Measurements from ENCODE around the gene GALR3.

Gene GALR3

GRCh38 chr22:37803639-37804351 is 19.4 kb upstream of the GALR3 start:
- no peak for DNase-seq

GRCh38 chr22:37804352-37804880 is 18.8 kb upstream of the GALR3 start:
- no peak for DNase-seq

GRCh38 chr22:37804881-37805809 is 18.0 kb upstream of the GALR3 start:
- no peak for DNase-seq

GRCh38 chr22:37805810-37806277 is 17.3 kb upstream of the GALR3 start:
- DNase-seq: no peak

GRCh38 chr22:37806409-37807333 is 16.5 kb upstream of the GALR3 start:
- no peak for DNase-seq

GRCh38 chr22:37807410-37808293 is 15.5 kb upstream of the GALR3 start, which contains the start of gene GCAT:
TSS of gene GCAT (plus strand) at chr22:37807934. CDS start at chr22:37807968, 34 bp downstream.
- DNase-seq: peak; percentile 72

- DNase-seq: no peak
Observed at GRCh38 chr22:37808294-37808657, 14.9 kb upstream of the GALR3 start.

- no peak for DNase-seq
Observed at GRCh38 chr22:37809672-37810333, 13.4 kb upstream of the GALR3 start.

GRCh38 chr22:37811867-37812266 is 11.3 kb upstream of the GALR3 start:
- DNase-seq: no peak

- no peak for DNase-seq
Observed at GRCh38 chr22:37812869-37813678, 10.1 kb upstream of the GALR3 start.

- no peak for DNase-seq
Observed at GRCh38 chr22:37815593-37815992, 7.6 kb upstream of the GALR3 start.

- DNase-seq: no peak
Observed at GRCh38 chr22:37816543-37817180, 6.5 kb upstream of the GALR3 start.

- DNase-seq: peak; percentile 47
Observed at GRCh38 chr22:37817705-37818408, 5.3 kb upstream of the GALR3 start.

- no peak for DNase-seq
Observed at GRCh38 chr22:37818409-37819104, 4.6 kb upstream of the GALR3 start.

GRCh38 chr22:37819105-37819433 is 4.1 kb upstream of the GALR3 start:
- DNase-seq: no peak

GRCh38 chr22:37820350-37820749 is 2.8 kb upstream of the GALR3 start:
- no peak for DNase-seq

GRCh38 chr22:37822079-37822833 is 926 bp upstream of the GALR3 start:
- no peak for DNase-seq

Data from GOT3 (cell line).